ENCODE measurements around the gene POLE4.

POLE4 gene, protein sequence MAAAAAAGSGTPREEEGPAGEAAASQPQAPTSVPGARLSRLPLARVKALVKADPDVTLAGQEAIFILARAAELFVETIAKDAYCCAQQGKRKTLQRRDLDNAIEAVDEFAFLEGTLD

DNA sequence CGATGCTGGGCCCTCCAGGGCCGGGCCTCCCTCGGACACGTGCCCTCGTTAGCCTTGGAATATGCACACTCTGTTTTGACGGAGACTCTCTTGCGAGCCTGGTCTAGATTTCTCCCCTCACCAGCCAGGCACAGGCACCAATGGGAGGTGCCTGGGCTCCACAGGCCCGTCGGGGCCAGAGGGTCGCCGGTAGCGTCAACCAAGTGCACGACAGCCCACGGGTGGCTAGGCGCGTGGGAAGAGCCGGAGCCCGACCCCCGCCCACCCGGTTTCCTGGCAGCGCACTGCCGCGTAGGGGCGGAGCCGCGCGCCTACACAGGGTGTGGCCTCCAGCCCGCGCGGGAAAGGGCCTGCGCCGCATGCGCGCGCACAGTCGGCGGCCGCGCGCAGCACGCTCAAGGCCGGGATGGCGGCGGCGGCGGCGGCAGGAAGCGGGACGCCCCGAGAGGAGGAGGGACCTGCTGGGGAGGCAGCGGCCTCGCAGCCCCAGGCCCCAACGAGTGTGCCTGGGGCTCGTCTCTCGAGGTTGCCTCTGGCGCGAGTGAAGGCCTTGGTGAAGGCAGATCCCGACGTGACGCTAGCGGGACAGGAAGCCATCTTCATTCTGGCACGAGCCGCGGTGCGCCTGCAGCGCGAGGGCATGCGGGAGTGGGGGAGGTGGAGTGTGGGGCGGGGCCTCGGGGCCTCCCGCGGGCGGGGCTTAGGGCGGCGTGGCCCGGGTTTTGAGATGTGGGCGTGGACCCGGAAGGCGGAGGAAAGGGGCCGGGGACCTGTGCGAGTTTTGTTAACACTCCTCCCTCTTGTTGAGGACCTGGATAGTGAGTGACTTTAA, at the start of gene POLE4:
POLE4 (plus strand) TSS at position 370 of the 832 bp plus-strand sequence; CDS start at position 407, 37 bp downstream.
- peak; percentile 42 to 96 (median 82) for DNase-seq

DNA sequence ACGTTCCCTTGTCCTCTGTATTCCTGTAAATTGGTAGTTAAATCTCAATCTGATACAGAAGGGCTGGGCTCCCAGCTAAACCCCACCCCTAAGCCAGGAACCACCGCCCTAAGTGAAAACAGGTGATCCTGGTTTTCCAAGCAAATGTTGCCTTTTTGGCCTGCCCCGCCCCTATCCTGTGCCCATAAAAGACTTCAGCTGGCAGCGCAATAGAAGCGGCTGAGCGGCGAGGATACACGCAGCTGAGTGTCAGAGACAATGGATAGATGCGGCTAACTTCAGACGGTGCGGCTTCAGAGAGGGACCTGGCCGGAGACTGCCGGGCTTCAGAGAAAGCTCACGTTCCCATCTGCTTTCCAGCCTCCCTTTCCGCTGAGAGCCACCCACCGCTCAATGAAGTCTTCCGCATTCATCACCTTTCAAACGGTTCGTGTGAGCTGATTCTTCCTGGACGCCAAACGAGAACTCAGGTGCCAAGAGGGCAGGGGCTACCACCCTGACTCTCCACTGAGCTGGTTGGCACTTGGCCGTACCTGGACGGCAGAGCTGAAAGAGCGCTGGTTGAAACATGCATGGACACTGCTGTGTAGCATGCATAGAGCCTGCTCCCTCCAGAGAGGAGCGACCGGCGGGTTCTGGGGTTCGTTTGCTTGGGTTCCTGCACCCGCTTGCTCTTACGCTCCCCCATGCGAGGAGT, 49.5 kb upstream of the POLE4 start:
- no peak for DNase-seq

DNA sequence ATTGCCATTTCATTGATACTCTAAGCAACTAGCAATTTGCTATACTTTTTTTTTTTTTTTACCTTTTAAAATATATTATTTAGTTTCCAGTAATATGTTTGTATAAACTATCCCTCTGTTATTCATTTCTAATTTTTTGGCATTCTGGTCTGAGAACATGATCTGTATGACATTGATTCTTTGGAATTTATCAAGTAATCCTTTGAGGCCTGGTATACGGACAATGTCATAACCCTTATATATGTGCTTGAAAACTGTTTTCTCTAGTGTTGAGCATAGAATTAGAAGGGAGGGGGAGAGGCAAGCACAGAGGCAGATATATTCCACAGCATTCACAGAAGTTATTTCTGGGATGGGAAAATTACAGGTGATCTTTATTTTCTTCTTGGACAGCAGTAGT, 48.2 kb upstream of the POLE4 start:
- DNase-seq, result no peak

DNA sequence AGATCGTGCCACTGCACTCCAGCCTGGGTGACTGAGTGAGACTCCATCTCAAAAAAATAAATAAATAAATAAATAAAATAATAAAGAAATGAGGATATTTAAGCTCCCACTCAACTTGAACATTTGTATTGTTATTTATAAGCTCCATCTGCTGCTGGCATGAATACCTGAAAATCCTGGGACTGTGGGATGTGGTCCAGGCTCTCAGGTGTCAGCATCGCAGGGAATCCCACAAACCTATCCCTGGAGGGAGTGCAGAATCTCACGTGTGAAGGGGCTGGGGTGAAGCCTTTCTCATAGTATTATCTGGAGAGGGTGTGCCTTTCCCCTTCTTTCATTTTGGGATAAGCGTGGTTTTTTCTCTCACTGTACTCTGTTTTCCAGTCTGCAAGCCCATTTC, 47.4 kb upstream of the POLE4 start:
- DNase-seq, result no peak

DNA sequence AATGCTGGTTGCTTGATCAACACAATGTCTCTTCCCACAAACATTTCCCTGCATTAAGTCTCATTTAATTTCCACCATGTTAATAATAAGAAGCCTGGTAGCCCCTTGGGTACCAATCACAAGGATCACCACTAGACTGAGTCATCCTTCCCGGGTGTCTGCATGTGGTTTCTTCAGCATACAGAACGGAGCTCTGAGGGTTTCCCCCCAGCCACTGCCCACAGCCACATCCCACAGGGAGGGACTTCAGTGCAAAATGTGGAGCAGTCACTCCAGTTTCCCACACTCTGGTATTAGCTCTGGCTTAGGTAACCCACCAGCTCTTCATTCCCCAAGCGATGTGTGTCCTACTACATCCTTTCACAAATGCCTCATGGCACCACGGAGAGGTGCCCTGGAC, 42.7 kb upstream of the POLE4 start:
- no peak for DNase-seq

DNA sequence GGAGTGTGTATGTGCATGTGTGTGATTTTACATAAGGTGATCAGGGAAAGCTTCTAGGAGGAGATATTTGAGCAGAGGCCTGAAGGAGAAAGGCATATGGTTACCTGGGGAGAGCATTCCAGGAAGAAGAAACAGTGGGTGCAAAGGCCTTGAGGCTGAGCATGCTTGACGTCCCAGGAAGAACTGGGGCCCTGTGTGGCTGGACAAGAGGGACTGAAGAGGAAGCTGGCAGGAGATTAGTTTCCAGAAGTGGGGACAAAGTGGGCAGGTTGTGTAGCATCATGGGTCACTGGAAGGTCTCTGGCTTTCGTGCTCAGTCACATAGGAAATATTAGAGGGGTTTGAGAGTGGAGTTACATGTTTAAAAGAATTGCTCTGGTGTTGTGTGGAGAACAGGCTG, 42.0 kb upstream of the POLE4 start:
- no peak for DNase-seq

DNA sequence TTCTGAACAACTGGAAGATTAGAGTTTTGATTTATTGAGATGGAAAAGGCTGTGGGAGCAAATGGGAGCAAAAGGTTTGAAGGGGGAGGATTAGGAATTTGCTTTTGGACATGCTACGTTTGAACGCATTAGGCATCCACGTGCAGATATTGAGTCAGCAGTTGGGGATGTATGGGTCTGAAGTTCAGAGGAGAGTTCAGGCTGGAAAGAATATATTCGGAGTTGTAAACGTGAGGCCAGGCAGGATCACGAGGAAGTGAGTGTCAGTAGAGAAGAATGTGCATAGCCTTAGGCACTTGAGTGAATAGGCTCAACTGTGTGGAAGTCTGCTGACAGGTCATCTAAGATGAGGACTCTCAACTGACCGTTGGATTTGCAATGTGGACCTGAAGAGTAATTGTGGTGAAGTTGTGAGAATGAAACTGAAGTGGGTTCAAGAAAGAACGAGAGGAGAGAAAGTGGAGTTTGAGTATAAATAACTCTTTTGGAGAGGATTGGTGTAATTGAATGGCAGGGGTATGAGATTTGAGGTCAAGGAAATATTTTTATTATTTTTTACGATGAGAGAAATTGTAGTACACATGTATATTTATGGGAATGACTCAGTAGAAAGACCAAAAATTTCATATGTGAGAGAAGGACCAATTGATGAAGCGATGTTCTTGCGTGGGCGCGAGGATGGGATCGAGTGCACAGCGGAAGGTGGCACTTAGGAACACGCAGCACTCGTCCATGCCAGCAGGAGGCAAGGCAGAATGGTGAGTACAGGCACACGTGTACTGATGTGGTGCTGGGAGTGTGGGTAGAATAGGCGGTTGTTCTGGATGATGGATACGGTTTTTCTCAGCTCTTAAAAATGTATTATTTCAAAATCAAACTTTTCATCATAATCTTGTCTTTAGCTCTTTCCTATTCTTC, 40.5 kb upstream of the POLE4 start:
- DNase-seq, result no peak

DNA sequence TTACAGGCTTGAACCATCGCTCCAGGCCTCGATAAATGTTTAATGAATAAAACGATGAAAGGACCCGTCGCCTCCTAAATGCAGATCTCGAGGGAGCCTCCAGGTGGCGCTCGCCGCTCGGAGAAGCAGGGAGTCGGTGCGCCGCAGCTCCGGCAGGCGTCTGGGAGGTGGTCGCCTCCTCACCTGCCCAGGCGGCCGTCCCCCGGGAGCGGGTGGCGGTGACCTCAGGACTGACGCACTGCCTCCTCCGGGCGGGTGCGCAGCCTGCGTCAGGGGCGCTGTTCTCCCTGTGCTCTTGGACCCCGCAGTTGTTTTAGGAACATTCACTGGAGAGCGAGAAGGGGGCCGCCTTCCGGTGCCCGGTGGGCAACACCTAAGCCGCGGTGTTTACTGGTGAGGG, 38.6 kb upstream of the POLE4 start:
- DNase-seq, result peak in 42 of 51 donors; percentile 2 to 75 (median 38)

DNA sequence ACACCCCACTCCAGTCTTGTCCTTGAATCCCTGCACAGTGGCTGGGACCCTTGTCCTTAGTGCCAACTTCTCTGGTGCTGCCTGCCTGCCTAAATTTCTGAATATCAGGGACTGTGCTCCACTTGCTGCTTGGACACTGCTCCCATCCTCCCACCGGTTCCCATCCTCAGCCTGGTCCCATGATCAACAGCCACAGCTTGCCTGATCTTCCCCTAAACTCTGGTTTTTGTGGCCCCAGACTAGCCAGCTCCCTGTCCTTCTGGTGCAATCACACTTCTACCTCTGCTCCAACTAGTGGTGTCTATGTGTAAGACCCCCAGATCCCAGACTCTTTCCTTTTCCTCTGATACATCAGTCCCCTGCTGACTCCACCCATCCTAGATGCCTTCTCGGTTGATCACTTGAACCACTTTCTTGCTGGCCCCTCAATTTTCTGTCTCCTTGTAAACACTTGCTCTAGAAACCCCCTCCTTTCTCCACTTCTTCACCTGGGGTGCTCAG, 37.2 kb upstream of the POLE4 start:
- no peak for DNase-seq

DNA sequence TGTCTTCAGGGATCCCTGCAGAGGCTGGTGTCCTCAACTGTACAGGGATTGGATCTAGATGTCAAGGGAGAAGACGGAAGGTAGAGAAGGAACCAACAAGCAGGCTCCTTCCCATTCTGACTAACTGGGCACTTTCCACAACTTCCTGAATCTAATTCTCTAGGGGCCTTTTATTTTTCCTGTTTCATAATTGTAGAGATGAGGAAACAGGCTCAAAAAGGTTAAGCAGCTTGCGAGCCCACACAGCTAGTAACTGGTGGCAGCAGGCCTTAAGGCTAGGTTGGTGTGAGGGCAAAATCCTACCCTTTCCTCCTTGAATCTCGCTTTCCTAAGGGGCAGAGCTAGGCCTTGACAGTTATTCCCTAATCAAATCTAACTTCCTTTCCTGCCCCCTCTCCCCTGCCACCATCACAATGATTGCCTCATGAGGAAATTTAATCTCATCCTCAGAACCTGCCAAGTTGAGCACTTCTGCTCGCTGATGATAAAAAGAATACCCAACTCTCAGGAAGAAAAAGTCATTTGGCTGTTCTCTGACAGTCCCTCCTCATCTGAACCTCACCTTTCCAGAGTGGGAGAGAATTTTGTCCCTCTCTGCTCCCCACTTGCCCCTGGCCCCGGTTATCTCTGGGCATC, 35.7 kb upstream of the POLE4 start:
- no peak for DNase-seq

DNA sequence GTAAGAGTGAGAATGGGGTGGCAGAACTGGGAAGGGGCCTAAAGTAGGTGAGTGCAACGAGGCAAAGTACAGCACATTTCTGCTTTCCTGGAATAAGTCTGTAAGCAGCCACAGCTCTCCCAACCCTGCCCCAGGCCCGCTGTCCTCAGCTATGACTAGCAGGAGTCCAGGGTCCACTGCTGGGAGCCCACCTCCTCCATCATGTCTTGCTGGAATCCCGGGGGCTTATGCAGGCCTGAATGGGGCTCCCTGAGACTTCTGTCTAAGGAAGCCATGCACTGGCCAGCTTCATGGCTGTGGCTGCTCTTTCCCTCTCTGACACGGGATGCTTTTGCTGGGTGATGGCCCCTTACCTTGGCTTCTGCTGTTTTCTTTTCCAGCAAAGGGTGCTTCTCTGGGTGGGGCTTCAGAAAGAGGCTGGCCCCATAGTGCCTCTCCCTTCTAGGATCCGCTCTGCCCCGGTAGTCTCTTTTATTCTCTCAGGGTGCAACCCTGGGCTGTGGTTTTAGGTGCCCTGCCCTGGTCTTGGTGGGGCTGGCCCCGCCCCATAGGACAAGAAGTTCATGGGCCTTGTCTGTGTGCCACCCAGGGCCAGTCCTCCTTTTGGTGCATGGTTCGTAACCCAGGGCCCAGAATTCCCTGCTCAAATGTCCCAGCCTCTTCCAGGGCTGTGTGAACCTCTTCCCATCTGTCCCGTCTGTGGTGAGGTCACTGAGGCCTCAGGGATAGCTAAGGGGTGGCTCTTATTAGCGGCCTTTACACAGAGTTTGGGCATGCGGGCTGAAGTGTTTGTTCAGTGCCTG, 33.8 kb upstream of the POLE4 start:
- DNase-seq, result no peak

DNA sequence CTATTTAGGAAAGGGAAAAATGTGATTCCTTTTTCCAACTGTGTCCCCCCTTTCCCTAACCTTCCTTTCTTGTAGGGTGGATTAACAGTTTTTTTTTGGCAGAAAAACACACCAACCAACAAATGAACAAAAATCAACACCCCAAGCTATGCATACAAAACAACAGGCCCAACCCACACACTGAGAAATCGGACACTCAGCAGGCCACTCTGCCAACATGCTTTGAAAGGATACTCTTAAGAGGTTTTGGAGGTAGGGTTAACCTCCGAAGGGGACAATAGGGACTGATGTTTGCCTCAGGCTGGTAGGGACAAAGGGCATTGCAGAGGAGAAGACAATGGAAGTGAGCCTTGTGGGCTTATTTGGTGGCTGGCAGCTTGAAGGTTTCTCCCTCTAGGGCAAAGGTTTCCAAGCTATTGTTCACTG, 33.1 kb upstream of the POLE4 start:
- no peak for DNase-seq

DNA sequence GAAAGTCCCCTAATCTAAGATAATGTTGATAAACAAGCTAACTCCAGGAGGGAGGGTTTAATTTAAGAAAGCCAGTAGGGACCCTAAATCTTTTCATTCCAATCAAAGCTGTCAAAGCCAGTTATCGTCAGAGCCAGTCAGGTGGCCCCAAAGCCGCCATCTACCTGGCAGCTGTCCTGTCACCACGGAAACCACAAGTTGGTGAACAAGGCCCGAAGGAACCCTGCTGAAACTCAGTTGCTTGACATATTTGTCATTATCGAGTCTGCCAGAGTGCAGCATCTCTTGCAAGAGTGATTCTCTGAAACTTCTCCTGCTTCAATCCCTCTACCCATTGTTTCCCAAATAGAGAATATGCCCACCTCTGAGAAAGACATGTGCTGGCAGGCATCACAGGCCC, 30.8 kb upstream of the POLE4 start:
- DNase-seq, result no peak

DNA sequence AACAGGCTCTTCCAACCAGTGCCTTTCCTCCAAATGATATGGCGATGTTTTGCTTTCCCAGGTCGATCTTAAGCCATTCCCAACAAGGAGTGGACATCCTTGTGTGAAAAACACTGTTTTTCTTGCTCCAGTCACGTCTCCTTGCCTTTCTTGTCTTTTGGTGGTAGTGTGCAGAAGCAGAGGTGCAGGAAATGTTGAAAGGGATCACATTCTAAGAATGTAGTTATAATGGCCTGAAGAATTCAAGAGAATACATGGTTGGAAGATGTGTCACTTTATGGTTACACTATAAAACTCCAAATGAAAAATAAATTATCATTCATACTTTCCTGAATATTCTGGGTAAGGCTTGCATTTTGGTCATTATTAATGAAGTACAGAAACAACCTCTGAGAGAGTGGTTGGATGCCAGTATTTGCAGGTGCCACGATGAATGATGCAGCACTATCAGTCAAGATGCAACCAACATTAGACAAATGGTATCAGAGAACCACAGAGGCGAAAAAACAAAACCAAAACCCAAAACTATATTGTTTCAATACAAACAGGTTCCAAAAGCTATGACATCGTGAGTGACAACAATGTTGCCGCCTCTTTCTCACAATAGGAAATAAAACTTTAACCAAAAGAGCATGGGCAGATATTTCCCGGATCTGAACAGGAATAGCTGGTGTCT, 27.5 kb upstream of the POLE4 start:
- no peak for DNase-seq

DNA sequence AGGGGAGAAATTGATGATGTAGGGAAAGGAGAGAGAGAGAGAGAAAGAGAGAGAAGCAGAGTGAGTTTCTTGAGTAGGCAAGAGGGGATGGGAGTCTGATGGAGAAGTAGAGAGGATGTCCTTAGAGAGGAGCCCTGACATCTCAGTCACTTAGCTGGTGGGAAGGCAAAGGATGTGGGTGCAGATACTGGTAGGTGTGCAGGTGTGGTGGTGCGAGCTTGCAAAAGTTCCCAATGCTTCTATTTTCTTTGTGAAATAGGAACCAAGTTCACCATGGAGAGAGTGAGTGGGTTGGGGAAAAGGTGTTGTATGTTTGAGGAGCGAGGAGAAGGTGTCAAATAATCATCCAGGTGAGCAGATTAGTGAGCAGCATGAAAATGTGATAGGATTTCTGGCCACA, 26.5 kb upstream of the POLE4 start:
- no peak for DNase-seq

DNA sequence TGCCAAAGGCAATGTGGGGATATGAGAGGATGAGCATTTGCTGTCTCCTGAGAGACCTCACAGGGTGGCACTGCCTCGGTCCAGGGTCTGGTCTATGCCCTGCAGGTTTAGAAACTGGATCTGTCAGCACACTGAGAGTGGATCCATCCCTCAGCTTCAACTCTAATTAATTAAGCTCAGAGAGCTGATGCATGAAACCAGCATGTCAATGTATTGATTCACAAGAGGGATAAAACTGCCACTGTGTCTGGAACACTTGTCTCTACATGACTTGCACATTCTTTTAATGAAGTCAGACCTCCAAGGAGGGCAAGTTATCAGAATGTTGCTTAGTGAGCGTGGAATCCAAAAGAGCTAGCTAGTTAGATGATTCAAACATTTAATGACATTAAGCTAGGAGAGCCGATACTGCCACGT, 22.5 kb upstream of the POLE4 start:
- DNase-seq, result no peak

DNA sequence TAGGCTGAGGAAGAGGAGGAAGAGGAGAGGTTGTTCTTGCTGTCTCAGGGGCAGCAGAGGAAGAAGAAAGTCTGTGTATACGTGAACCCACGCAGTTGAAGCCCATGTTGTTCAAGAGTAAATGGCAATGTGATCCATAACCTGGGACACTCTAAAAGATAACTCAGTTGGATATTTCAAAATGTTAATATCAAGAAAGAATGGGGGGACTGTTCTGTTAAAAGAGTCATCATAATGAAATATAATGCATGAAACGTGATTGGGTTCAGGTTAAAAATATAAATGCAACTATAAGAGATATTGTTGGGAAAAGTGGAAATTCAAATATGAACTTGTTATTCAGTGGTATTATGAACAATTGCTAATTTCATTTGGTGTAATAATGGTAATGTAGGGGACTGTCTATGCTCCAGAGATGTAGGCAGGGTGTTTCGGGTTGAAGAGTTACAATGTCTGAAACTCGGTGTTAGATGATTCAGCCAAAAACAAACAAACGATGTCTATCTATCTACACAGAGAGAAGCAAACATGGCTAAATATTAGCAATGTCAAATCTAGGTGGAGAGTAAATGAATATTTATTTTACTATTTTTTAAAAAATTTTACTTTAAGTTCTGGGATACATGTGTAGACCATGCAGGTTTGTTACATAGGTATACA, 21.1 kb upstream of the POLE4 start:
- no peak for DNase-seq

DNA sequence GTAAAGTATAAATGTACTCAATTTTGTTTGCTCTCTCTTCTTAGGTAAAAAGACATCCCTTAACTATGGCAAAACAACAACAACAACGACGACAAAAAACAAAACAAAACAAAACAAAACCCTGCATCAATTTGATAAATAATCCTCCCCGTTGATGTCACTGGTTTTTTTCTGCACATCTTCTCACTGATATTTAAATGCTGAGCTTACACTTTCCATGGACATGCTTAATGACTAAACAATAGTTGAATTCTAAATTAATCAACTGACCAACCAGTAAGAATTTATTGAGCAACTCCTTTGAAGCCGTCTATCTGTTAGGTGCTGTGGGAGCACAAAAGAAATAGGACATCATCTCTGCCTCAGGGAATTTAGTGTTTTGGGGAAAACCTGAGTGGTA, 20.2 kb upstream of the POLE4 start:
- DNase-seq, result no peak
